Uterus (tissue), 4 donors: ENCODE measurements around the gene UPF3B. TPM values are rescaled to one million over a fixed set of nuclear protein-coding genes. Genes with fewer than 3 reads are reported as not detected.

ENCODE experiments used
- DNase-seq, 2 donors: peaks; one replicate each; pipeline ENCODE4 v3.0.0-alpha.2; 2019 to 2020
- H3K27ac ChIP-seq, 2 donors: fragments of 200-600 bp; sonication (generic); 1 replicate in 1 of 2; 2 replicates in 1 of 2; pipeline ENCODE4 v1.5.1; 2016 to 2018
- H3K27me3 ChIP-seq, 2 donors: fragments of 200-600 bp; sonication (generic); one replicate each; pipeline ENCODE4 v1.5.1; 2018 to 2019; ENCODE audit warnings: control low read depth in 1 of 2
- H3K36me3 ChIP-seq, 2 donors: fragments of 200-600 bp; sonication (generic); one replicate each; pipeline ENCODE4 v1.5.1; 2019; ENCODE audit warnings: control low read depth in 1 of 2
- H3K4me1 ChIP-seq, 2 donors: fragments of 200-600 bp; sonication (generic); one replicate each; pipeline ENCODE4 v1.5.1; 2018 to 2019; ENCODE audit warnings: control low read depth in 1 of 2
- H3K4me3 ChIP-seq, 2 donors: fragments of 200-600 bp; sonication (generic); 1 replicate in 1 of 2; 2 replicates in 1 of 2; pipeline ENCODE4 v1.5.1; 2018 to 2019; ENCODE audit warnings: mild to moderate bottlenecking in 1 of 2
- H3K9me3 ChIP-seq, 2 donors: fragments of 200-600 bp; sonication (generic); one replicate each; pipeline ENCODE4 v1.5.1; 2019; ENCODE audit warnings: control low read depth in 1 of 2
- POLR2A ChIP-seq, 2 donors: fragments of 450-650 bp; IDR thresholded peaks; one replicate each; pipeline ENCODE4 v1.6.1; 2016; ENCODE audit warnings: antibody characterized with exemption in 2 of 2, mild to moderate bottlenecking in 1 of 2, moderate library complexity in 1 of 2
- intact Hi-C: fragments of 100-400 bp; cut with DNase I; formaldehyde crosslinking; loops from one replicate; pipeline ENCODE4 v1.15.1; 2023; ENCODE audit warnings: low total_unique reads
- total RNA-seq, 4 donors: library from RNA; depleted of rRNA in 3 of 4; stranded (reverse); fragments of >200 nt in 3 of 4; gene quantifications; one replicate each; pipeline versions ENCODE4 v1.1.0 to v1.2.4, GENCODE V29; 2014 to 2023
- TF ChIP-seq, protein P1 (sequence below), 4 experiments: fragments of 200-600 bp in 2 of 4; fragments of 450-650 bp in 2 of 4; sonication (generic) in 2 of 4; IDR thresholded peaks; one replicate each; pipeline ENCODE4 v1.5.1; 2016 to 2019; ENCODE audit warnings: antibody characterized with exemption in 4 of 4, mild to moderate bottlenecking in 2 of 4, moderate library complexity in 1 of 4
- donor health status: DM: yes; HTN: yes; CAD: no.

UPF3B gene
- total RNA-seq, 4 donors from 2014 or later, result 1.8 to 9.8 (median 2.7) TPM

GRCh38 chrX:119878740-119879139 lies 26.0 kb upstream of the UPF3B start:
- no peaks in the 10 kb centered on the region for H3K9me3 ChIP-seq
- intact Hi-C loops, result no loop called here

GRCh38 chrX:119871599-119872395 lies 19.0 kb upstream of the UPF3B start, which contains the start of the genes NDUFA1 and RNF113A:
Gene NDUFA1 (plus strand): TSS chrX:119871832. CDS start chrX:119871912, 80 bp downstream.
Gene RNF113A (minus strand): TSS chrX:119871733. CDS start chrX:119871613, 120 bp downstream.
- peak; percentile 76 to 82 for DNase-seq
- intact Hi-C loops, result no loop called here
- no peaks in the 10 kb centered on the region for H3K4me1 ChIP-seq
- H3K4me3 ChIP-seq, result peak within 1 kb of the TSS; percentile 63
- H3K27me3 ChIP-seq, result no peaks in the 10 kb centered on the region
- H3K27ac ChIP-seq, result peak within 1 kb of the TSS; percentile 90 to 91
- no peaks in the 10 kb centered on the region for H3K36me3 ChIP-seq
- TF ChIP-seq, protein P1, sequence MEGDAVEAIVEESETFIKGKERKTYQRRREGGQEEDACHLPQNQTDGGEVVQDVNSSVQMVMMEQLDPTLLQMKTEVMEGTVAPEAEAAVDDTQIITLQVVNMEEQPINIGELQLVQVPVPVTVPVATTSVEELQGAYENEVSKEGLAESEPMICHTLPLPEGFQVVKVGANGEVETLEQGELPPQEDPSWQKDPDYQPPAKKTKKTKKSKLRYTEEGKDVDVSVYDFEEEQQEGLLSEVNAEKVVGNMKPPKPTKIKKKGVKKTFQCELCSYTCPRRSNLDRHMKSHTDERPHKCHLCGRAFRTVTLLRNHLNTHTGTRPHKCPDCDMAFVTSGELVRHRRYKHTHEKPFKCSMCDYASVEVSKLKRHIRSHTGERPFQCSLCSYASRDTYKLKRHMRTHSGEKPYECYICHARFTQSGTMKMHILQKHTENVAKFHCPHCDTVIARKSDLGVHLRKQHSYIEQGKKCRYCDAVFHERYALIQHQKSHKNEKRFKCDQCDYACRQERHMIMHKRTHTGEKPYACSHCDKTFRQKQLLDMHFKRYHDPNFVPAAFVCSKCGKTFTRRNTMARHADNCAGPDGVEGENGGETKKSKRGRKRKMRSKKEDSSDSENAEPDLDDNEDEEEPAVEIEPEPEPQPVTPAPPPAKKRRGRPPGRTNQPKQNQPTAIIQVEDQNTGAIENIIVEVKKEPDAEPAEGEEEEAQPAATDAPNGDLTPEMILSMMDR (IDR thresholded peaks at IDR 0.05), result no peak
- peak; percentile 38 to 69 for TF ChIP-seq POLR2A (IDR thresholded peaks at IDR 0.05)
- H3K9me3 ChIP-seq, result no peaks in the 10 kb centered on the region

More at GRCh38 chrX:119878740-119879139, 26.0 kb upstream of the UPF3B start:
- no peak for DNase-seq
- Histone ChIP-seq H3K36me3 (no peaks in the 10 kb centered on the region), H3K4me1 (no peaks in the 10 kb centered on the region), H3K27ac (no peak overlapping the region), H3K4me3 (no peak overlapping the region), H3K27me3 (no peaks in the 10 kb centered on the region)
- no peak for TF ChIP-seq POLR2A (IDR thresholded peaks at IDR 0.05)
- TF ChIP-seq, protein P1 (IDR thresholded peaks at IDR 0.05), result no peak

- Histone ChIP-seq H3K27ac (peak overlapping the region; percentile 90 to 91), H3K9me3 (no peaks in the 10 kb centered on the region), H3K27me3 (no peaks in the 10 kb centered on the region), H3K4me3 (peak overlapping the region; percentile 63), H3K36me3 (no peaks in the 10 kb centered on the region), H3K4me1 (no peaks in the 10 kb centered on the region)
- no peak for DNase-seq
- intact Hi-C loops, result no loop called here
- TF ChIP-seq, protein P1 (IDR thresholded peaks at IDR 0.05), result no peak
- no peak for TF ChIP-seq POLR2A (IDR thresholded peaks at IDR 0.05)
These were observed 18.5 kb upstream of the UPF3B start for GRCh38 chrX:119871245-119871598.

DNA sequence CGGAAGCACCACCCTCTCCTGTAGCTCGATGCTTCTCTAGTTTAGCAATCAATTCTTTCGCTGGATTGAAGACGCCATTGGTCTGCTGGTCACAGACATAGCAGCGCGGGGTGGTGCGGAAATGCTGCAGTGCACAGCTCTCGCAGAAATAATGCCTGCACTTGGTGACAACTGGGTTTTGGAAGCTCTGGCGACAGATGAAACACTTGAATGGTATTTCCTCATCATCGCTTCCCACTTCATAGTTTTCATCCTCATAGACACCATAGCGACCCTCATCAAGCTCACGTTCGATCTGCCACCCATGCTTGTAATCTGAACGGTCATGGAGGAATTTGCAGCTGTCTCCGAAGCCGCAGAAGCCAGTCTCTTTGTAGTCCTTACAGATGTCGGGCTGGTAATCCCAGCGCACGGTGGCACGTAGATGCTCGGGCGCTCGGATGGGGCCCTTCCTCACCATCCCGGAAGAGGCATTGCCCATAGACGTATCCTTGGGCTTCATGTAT lies 17.9 kb upstream of the UPF3B start:
- no peaks in the 10 kb centered on the region for H3K4me1 ChIP-seq
- peak overlapping the region; percentile 90 to 91 for H3K27ac ChIP-seq
- no peaks in the 10 kb centered on the region for H3K27me3 ChIP-seq
- H3K9me3 ChIP-seq, result no peaks in the 10 kb centered on the region
- no peaks in the 10 kb centered on the region for H3K36me3 ChIP-seq
- TF ChIP-seq, protein P1 (IDR thresholded peaks at IDR 0.05), result no peak
- no peak for TF ChIP-seq POLR2A (IDR thresholded peaks at IDR 0.05)
- H3K4me3 ChIP-seq, result peak overlapping the region; percentile 63
- intact Hi-C loops, result no loop called here
- DNase-seq, result no peak

- intact Hi-C loops, result no loop called here
- Histone ChIP-seq H3K27me3 (peaks cover 0 to 3% of the 10 kb centered on the region in 2 donors), H3K36me3 (no peaks in the 10 kb centered on the region), H3K27ac (peak overlapping the region; percentile 60 to 90), H3K9me3 (no peaks in the 10 kb centered on the region), H3K4me3 (peak overlapping the region; percentile 12 to 73), H3K4me1 (no peaks in the 10 kb centered on the region)
- TF ChIP-seq, protein P1 (IDR thresholded peaks at IDR 0.05), result no peak
- TF ChIP-seq POLR2A (IDR thresholded peaks at IDR 0.05), result no peak
- DNase-seq, result no peak
These were observed 681 bp upstream of the UPF3B start for GRCh38 chrX:119853444-119853843.
